Neural progenitor cell (in vitro differentiated cells): ENCODE data around the gene DISC1. TPM values are rescaled to one million over a fixed set of nuclear protein-coding genes. Genes with fewer than 3 reads are reported as not detected.
A peak's percentile ranks its signal among the peaks of the same experiment; 100 is the strongest.

Experiments used
- DNase-seq: peaks from one replicate; pipeline ENCODE4 v3.0.0-alpha.2; 2016; ENCODE audit warnings: low spot score
- H2AFZ ChIP-seq: fragments of 200-600 bp; sonication (generic); replicated peaks from 2 replicates; pipeline ENCODE4 v1.6.1; 2016; ENCODE audit warnings: antibody characterized with exemption
- H3F3A ChIP-seq: fragments of 200-600 bp; sonication (generic); 2 replicates; pipeline ENCODE4 v1.6.1; 2016; ENCODE audit warnings: antibody characterized with exemption, low read depth
- H3K27ac ChIP-seq: fragments of 200-600 bp; sonication (generic); 2 replicates; pipeline ENCODE4 v1.5.1; 2016; ENCODE audit warnings: mild to moderate bottlenecking
- H3K27me3 ChIP-seq: fragments of 200-600 bp; sonication (generic); 2 replicates; pipeline ENCODE4 v1.6.1; 2016; ENCODE audit warnings: mild to moderate bottlenecking, moderate library complexity
- H3K36me3 ChIP-seq: fragments of 200-600 bp; sonication (generic); 2 replicates; pipeline ENCODE4 v1.5.1; 2016
- H3K4me1 ChIP-seq: fragments of 200-600 bp; sonication (generic); 2 replicates; pipeline ENCODE4 v1.6.1; 2016; ENCODE audit warnings: mixed run types
- H3K4me2 ChIP-seq: fragments of 200-600 bp; sonication (generic); 2 replicates; pipeline ENCODE4 v1.6.1; 2016
- H3K4me3 ChIP-seq: fragments of 200-600 bp; sonication (generic); 2 replicates; pipeline ENCODE4 v1.5.1; 2016
- H3K79me2 ChIP-seq: fragments of 200-600 bp; sonication (generic); 2 replicates; pipeline ENCODE4 v1.6.1; 2016; ENCODE audit warnings: low read depth
- H3K9ac ChIP-seq: fragments of 200-600 bp; sonication (generic); 2 replicates; pipeline ENCODE4 v1.6.1; 2016
- H3K9me3 ChIP-seq: fragments of 200-600 bp; sonication (generic); 2 replicates; pipeline ENCODE4 v1.5.1; 2016; ENCODE audit warnings: low read depth
- H4K20me1 ChIP-seq: fragments of 200-600 bp; sonication (generic); 2 replicates; pipeline ENCODE4 v1.6.1; 2016; ENCODE audit warnings: low read depth
- H3K27ac Mint-ChIP-seq: 3 replicates; pipeline ENCODE4 v1.8.0; 2021; ENCODE audit warnings: mixed read lengths
- H3K27me3 Mint-ChIP-seq: 2 replicates; pipeline ENCODE4 v1.8.0; 2022; ENCODE audit warnings: low read depth, mild to moderate bottlenecking, inconsistent platforms, moderate library complexity, mixed read lengths; ENCODE audit not compliant: insufficient read depth
- H3K36me3 Mint-ChIP-seq: 3 replicates; pipeline ENCODE4 v1.8.0; 2021; ENCODE audit warnings: mixed read lengths
- H3K4me1 Mint-ChIP-seq: 3 replicates; pipeline ENCODE4 v1.8.0; 2021; ENCODE audit warnings: mixed read lengths
- H3K4me3 Mint-ChIP-seq: 3 replicates; pipeline ENCODE4 v1.8.0; 2021; ENCODE audit warnings: mild to moderate bottlenecking, moderate library complexity, mixed read lengths
- H3K9me3 Mint-ChIP-seq: 3 replicates; pipeline ENCODE4 v1.8.0; 2020; ENCODE audit warnings: mixed read lengths
- CTCF ChIP-seq: fragments of 200-600 bp; sonication (generic); IDR thresholded peaks from 2 replicates; pipeline ENCODE4 v1.5.1; 2017; ENCODE audit warnings: antibody characterized with exemption, mild to moderate bottlenecking
- EZH2 ChIP-seq: fragments of 200-600 bp; sonication (generic); IDR thresholded peaks from 2 replicates; pipeline ENCODE4 v1.6.1; 2017; ENCODE audit warnings: antibody characterized with exemption, mild to moderate bottlenecking, moderate library complexity
- EZH2phosphoT487 ChIP-seq: fragments of 200-600 bp; sonication (generic); IDR thresholded peaks from 2 replicates; pipeline ENCODE4 v1.6.1; 2017; ENCODE audit warnings: antibody characterized with exemption
- total RNA-seq: library from RNA; depleted of rRNA; stranded (reverse); fragments of >200 nt; gene quantifications from 2 replicates; pipeline ENCODE4 v1.2.3, GENCODE V29; 2015; ENCODE audit warnings: low replicate concordance

DISC1 gene
- total RNA-seq, 1 donor from 2014 or later: 1.8 TPM

DNA sequence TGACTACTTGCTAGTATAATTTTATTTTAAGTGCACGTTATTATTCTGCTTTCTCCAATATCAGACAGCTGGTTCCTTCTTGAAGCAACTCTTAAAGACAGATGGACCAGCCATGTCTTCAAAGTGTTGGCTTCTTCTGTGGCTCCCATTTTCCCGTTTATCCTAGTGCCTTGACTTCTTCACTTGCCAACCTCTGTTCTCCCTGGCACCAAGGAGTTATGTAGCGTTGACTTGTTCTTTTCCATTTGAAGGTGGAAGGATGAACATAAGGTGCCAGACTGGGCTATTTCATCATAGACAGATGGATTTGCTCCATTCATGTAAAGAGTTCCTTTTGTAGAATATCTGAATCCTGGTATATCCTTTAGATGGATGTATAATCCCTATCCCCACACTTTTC lies 260.6 kb downstream of the DISC1 start:
- H3K27ac Mint-ChIP-seq: no peak overlapping the region
- TF ChIP-seq CTCF (no peak), EZH2 (no peak), EZH2phosphoT487 (no peak)
- no peaks in the 10 kb centered on the region for H4K20me1 ChIP-seq

GRCh38 chr1:231887866-231888265 lies 261.3 kb downstream of the DISC1 start:
- H3K27me3 Mint-ChIP-seq: peaks cover 7% of the 10 kb centered on the region
- H3K79me2 ChIP-seq: no peaks in the 10 kb centered on the region
- TF ChIP-seq EZH2 (no peak), EZH2phosphoT487 (no peak), CTCF (no peak)
- no peak overlapping the region for H3K27ac ChIP-seq
- H3K36me3 Mint-ChIP-seq: peaks cover 2% of the 10 kb centered on the region
- DNase-seq: no peak
- no peaks in the 10 kb centered on the region for H3K4me1 ChIP-seq
- H3K4me2 ChIP-seq: no peak overlapping the region
- no peaks in the 10 kb centered on the region for H3K27me3 ChIP-seq
- H3K36me3 ChIP-seq: no peaks in the 10 kb centered on the region
- peaks cover 17% of the 10 kb centered on the region for H3K4me1 Mint-ChIP-seq
- H2AFZ ChIP-seq: no peak overlapping the region
- H3K9me3 Mint-ChIP-seq: peaks cover 3% of the 10 kb centered on the region
- no peak overlapping the region for H3K4me3 ChIP-seq
- no peak overlapping the region for H3K4me3 Mint-ChIP-seq
- no peaks in the 10 kb centered on the region for H3F3A ChIP-seq
- no peaks in the 10 kb centered on the region for H3K9me3 ChIP-seq
- H3K9ac ChIP-seq: no peak overlapping the region
- H3K27ac Mint-ChIP-seq: no peak overlapping the region
- H4K20me1 ChIP-seq: no peaks in the 10 kb centered on the region

More for the DNA sequence above, 260.6 kb downstream of the DISC1 start:
- Histone ChIP-seq H3K4me2 (no peak overlapping the region), H3K27me3 (no peaks in the 10 kb centered on the region), H3F3A (no peaks in the 10 kb centered on the region), H3K9ac (no peak overlapping the region), H3K36me3 (no peaks in the 10 kb centered on the region), H3K79me2 (no peaks in the 10 kb centered on the region), H3K4me1 (no peaks in the 10 kb centered on the region), H3K27ac (no peak overlapping the region), H3K9me3 (no peaks in the 10 kb centered on the region), H2AFZ (no peak overlapping the region), H3K4me3 (no peak overlapping the region)
- Mint-ChIP-seq H3K4me3 (no peak overlapping the region), H3K36me3 (peaks cover 2% of the 10 kb centered on the region), H3K4me1 (peaks cover 17% of the 10 kb centered on the region), H3K9me3 (no peaks in the 10 kb centered on the region), H3K27me3 (peaks cover 7% of the 10 kb centered on the region)
- DNase-seq: no peak

DNA sequence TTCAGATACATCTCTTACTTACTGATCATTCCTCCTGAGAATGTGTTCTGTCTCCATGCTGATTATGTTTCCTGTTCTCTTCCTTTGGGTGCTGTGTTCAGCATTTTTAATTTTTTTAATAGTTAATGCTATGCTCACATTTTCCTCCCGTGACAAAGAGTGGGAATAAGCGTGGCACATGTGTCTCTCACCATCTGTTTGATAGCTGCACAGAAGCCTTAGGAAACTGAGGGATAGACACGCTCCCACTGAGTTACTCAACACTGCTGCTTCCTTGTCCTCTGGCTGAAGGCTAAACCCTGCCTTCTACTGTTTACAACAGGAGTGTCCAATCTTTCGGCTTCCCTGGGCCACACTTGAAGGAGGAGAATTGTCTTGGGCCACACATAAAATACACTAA lies 264.2 kb downstream of the DISC1 start:
- Histone ChIP-seq H2AFZ (no peak overlapping the region), H3K27me3 (no peaks in the 10 kb centered on the region), H3K4me2 (no peak overlapping the region), H3K79me2 (no peaks in the 10 kb centered on the region), H3K27ac (no peak overlapping the region), H3K9ac (no peak overlapping the region), H3K4me3 (no peak overlapping the region), H3K4me1 (no peaks in the 10 kb centered on the region), H3K9me3 (no peaks in the 10 kb centered on the region), H3F3A (no peaks in the 10 kb centered on the region), H4K20me1 (no peaks in the 10 kb centered on the region), H3K36me3 (no peaks in the 10 kb centered on the region)
- Mint-ChIP-seq H3K4me3 (no peak overlapping the region), H3K9me3 (peaks cover 10% of the 10 kb centered on the region), H3K27ac (peak overlapping the region; percentile 36), H3K4me1 (peaks cover 5% of the 10 kb centered on the region), H3K36me3 (peaks cover 6% of the 10 kb centered on the region), H3K27me3 (peaks cover 5% of the 10 kb centered on the region)
- no peak for DNase-seq
- TF ChIP-seq EZH2 (no peak), EZH2phosphoT487 (no peak), CTCF (no peak)
